SK-N-SH treated with all-trans-retinoic acid at 6 μM for 48 hours (cell line): ENCODE results near the gene MTA1.

ENCODE experiments used
- ATAC-seq: fragments of 200-7000 bp; cut with Tn5 transposase; 3 replicates; pipeline ENCODE4 v1.9.1; 2020; ENCODE audit warnings: mild to moderate bottlenecking, moderate library complexity
- ARNTL ChIP-seq: fragments of 450-650 bp; formaldehyde crosslinking; IDR thresholded peaks from 2 replicates; pipeline ENCODE4 v1.5.0; 2020; ENCODE audit warnings: low read depth, mild to moderate bottlenecking, moderate library complexity, borderline replicate concordance
- BACH2 ChIP-seq: fragments of 250-450 bp; sonication (Bioruptor Pico); IDR thresholded peaks from 2 replicates; pipeline ENCODE4 v1.9.0; 2021; ENCODE audit warnings: mild to moderate bottlenecking, borderline replicate concordance
- CSDC2 ChIP-seq: fragments of 250-450 bp; sonication (Bioruptor Pico); IDR thresholded peaks from 2 replicates; pipeline ENCODE4 v1.5.0; 2020; ENCODE audit warnings: mild to moderate bottlenecking, moderate library complexity
- CSRNP3 ChIP-seq: fragments of 250-450 bp; sonication (Bioruptor Pico); IDR thresholded peaks from 2 replicates; pipeline ENCODE4 v1.5.1; 2021; ENCODE audit warnings: mild to moderate bottlenecking, moderate library complexity
- ESRRG ChIP-seq: fragments of 250-450 bp; sonication (Bioruptor Pico); IDR thresholded peaks from 2 replicates; pipeline ENCODE4 v1.6.1; 2021; ENCODE audit warnings: mild to moderate bottlenecking
- GLIS3 ChIP-seq: fragments of 250-450 bp; sonication (Bioruptor Pico); IDR thresholded peaks from 2 replicates; pipeline ENCODE4 v1.5.0; 2020; ENCODE audit warnings: mild to moderate bottlenecking, moderate library complexity
- ISL1 ChIP-seq: fragments of 250-450 bp; sonication (Bioruptor Pico); IDR thresholded peaks from 2 replicates; pipeline ENCODE4 v2.1.2; 2022; ENCODE audit warnings: mild to moderate bottlenecking, moderate library complexity
- OSR1 ChIP-seq: fragments of 250-450 bp; sonication (Bioruptor Pico); IDR thresholded peaks from 2 replicates; pipeline ENCODE4 v1.8.0; 2022; ENCODE audit warnings: moderate library complexity, mild to moderate bottlenecking, inconsistent platforms
- PATZ1 ChIP-seq: fragments of 250-450 bp; sonication (Bioruptor Pico); IDR thresholded peaks from 2 replicates; pipeline ENCODE4 v1.8.0; 2020; ENCODE audit warnings: mild to moderate bottlenecking, moderate library complexity, borderline replicate concordance
- POU6F1 ChIP-seq: fragments of 250-450 bp; sonication (Bioruptor Pico); IDR thresholded peaks from 2 replicates; pipeline ENCODE4 v1.8.0; 2021; ENCODE audit warnings: low read depth, mild to moderate bottlenecking, moderate library complexity, borderline replicate concordance
- PPARA ChIP-seq: fragments of 250-450 bp; sonication (Bioruptor Pico); IDR thresholded peaks from 2 replicates; pipeline ENCODE4 v1.5.0; 2020; ENCODE audit warnings: mild to moderate bottlenecking, borderline replicate concordance
- RARB ChIP-seq: fragments of 250-450 bp; sonication (Bioruptor Pico); IDR thresholded peaks from 2 replicates; pipeline ENCODE4 v1.8.0; 2021; ENCODE audit warnings: mild to moderate bottlenecking, moderate library complexity
- SNAI2 ChIP-seq: fragments of 250-450 bp; sonication (Bioruptor Pico); IDR thresholded peaks from 2 replicates; pipeline ENCODE4 v1.5.0; 2020; ENCODE audit warnings: mild to moderate bottlenecking, moderate library complexity
- TCF4 ChIP-seq: fragments of 250-450 bp; sonication (Bioruptor Pico); IDR thresholded peaks from 2 replicates; pipeline ENCODE4 v1.8.0; 2021; ENCODE audit warnings: mild to moderate bottlenecking, moderate library complexity, borderline replicate concordance
- TOX ChIP-seq: fragments of 250-450 bp; sonication (Bioruptor Pico); IDR thresholded peaks from 2 replicates; pipeline ENCODE4 v1.8.0; 2021; ENCODE audit warnings: mild to moderate bottlenecking, moderate library complexity, borderline replicate concordance
- TSHZ2 ChIP-seq: fragments of 250-450 bp; sonication (Bioruptor Pico); IDR thresholded peaks from 2 replicates; pipeline ENCODE4 v1.5.0; 2020; ENCODE audit warnings: mild to moderate bottlenecking, moderate library complexity
- ZC3H10 ChIP-seq: fragments of 250-450 bp; sonication (Bioruptor Pico); IDR thresholded peaks from 2 replicates; pipeline ENCODE4 v1.5.1; 2021; ENCODE audit warnings: mild to moderate bottlenecking, moderate library complexity
- ZNF565 ChIP-seq: fragments of 450-650 bp; formaldehyde crosslinking; conservative IDR thresholded peaks from 2 replicates; pipeline ENCODE4 v1.5.0; 2020; ENCODE audit warnings: low read depth, mild to moderate bottlenecking, moderate library complexity
- ZNF70 ChIP-seq: fragments of 450-650 bp; formaldehyde crosslinking; IDR thresholded peaks from 2 replicates; pipeline ENCODE4 v1.5.0; 2020; ENCODE audit warnings: mild to moderate bottlenecking, moderate library complexity

The MTA1 gene

DNA sequence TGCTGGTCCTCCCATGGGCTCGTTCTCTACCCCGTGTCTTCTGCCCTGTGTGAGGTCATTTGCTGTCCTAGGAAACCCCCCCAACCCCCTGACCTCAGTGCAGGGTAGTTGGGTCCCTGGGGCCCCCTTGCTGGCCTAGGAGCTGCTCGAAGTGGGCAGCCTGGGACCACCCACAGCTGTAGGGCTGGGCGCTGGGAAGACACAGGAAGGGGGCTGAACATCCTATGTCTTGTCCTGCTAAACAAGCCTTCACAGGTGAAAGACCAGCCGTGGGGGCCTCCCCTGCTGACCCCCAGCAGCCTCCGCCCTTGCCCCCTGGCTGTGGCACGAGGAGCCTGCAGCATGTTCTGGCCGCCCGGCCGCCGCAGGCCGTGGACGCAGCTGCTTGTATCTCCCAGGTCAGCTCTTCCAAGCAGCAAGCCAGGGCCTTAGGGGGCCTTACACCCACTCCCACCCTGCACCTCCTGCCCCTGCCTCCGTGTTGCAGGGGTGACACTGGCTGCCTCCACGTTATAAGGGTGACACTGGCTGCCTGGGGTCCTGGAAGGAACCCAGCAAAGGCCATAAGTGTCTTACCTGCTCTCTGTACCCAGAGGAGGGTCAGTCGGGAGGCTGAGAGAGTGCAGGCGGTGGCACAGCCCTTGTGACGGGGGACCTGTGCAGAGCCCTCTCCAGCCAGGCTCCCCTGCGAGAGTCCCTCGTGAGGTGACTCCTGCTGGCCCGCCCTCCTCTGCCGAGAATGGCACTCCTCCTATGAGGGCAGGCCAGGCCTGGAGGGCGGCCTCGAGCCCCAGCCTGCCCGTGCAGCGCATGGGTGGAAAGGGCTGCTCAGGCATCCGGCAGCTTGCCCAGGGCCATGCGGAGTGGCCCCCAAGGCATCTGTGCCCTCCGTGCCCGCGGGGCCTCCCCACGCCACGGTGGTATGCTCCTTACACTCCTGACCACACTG lies 32.8 kb upstream of the MTA1 start:
- ATAC-seq, result no peak
- TF ChIP-seq ZNF70 (CRISPR knock-in tag), result no peak

GRCh38 chr14:105387530-105387922 lies 32.1 kb upstream of the MTA1 start:
- TF ChIP-seq PATZ1 (CRISPR knock-in tag) (no peak), ZNF70 (CRISPR knock-in tag) (no peak), RARB (CRISPR knock-in tag) (no peak), SNAI2 (CRISPR knock-in tag) (no peak), ZNF565 (CRISPR knock-in tag) (no peak), ZC3H10 (CRISPR knock-in tag) (no peak), ARNTL (no peak), BACH2 (CRISPR knock-in tag) (no peak), OSR1 (CRISPR knock-in tag) (no peak), CSDC2 (no peak), CSRNP3 (CRISPR knock-in tag) (no peak), GLIS3 (no peak), ESRRG (CRISPR knock-in tag) (no peak), ISL1 (CRISPR knock-in tag) (no peak), TSHZ2 (CRISPR knock-in tag) (no peak), PPARA (CRISPR knock-in tag) (no peak)
- no peak for ATAC-seq

- TF ChIP-seq RARB (CRISPR knock-in tag) (no peak), BACH2 (CRISPR knock-in tag) (no peak), POU6F1 (CRISPR knock-in tag) (no peak), GLIS3 (no peak), TCF4 (CRISPR knock-in tag) (no peak), SNAI2 (CRISPR knock-in tag) (no peak), ESRRG (CRISPR knock-in tag) (no peak), TOX (CRISPR knock-in tag) (no peak)
- TF ChIP-seq, all 23 proteins: peak for 0
- no peak for ATAC-seq
These were observed 31.3 kb upstream of the MTA1 start for GRCh38 chr14:105388110-105388951.
